HG03280 (cell line): ENCODE measurements around the gene C2CD2L.
A peak's percentile ranks its signal among the peaks of the same experiment; 100 is the strongest.
"Not testable (repeated sequence)": the region's sequence is repeated elsewhere in the genome, so short reads cannot be mapped to it uniquely, and the experiment has no call there.

ENCODE experiments used
- ATAC-seq: cut with Tn5 transposase; IDR thresholded peaks from one replicate; pipeline ENCODE4 v1.9.1; 2021; ENCODE audit warnings: mild to moderate bottlenecking, moderate library complexity; ENCODE audit not compliant: unreplicated experiment

Gene C2CD2L

GRCh38 chr11:119092880-119093842 is 14.0 kb upstream of the C2CD2L start:
- no peak for ATAC-seq

DNA sequence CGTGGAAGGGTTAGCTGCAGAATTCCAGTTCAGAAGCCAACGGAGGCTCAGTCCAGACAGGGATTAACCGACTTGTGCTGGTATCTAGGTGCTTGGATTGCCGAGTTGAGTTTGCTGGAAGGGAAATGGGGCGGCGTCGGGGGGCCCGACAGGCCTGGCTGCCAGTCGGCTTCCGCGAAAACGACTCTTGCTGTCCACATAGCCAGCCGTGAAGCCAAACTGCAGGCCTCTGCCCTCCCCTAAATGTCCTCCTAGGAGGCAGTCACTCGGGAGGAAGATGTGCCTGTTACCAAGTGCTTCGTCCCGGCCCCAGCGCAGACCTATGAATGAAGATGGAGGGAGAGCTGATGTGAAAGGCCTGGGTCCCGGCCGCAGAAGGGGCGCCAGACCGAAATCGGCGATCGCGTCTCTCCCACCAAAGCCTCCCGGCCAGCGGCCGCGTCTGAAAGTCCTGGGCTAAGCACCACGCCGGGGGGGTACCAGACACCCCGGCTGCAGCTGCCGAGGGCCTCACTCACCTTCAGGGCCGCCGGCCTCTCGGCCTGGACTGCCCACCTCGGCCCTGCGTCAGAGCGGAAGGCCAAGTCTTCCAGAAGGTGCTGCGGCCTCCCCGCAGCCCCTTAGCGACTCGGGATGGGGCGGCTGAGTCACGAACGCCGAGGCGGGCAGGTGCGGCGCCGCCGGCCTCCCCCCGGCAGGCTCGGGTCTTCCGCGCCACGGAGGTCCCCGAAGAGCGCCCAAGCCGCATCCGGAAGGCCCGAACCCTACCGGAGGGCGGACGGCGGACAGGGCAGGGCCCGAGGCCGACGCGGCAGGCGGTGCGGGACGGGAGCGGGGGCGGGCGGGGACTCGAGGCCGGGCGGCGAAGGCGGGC is 13.0 kb upstream of the C2CD2L start:
- ATAC-seq = no peak

GRCh38 chr11:119094816-119095065 is 12.4 kb upstream of the C2CD2L start:
- peak; percentile 35 for ATAC-seq

DNA sequence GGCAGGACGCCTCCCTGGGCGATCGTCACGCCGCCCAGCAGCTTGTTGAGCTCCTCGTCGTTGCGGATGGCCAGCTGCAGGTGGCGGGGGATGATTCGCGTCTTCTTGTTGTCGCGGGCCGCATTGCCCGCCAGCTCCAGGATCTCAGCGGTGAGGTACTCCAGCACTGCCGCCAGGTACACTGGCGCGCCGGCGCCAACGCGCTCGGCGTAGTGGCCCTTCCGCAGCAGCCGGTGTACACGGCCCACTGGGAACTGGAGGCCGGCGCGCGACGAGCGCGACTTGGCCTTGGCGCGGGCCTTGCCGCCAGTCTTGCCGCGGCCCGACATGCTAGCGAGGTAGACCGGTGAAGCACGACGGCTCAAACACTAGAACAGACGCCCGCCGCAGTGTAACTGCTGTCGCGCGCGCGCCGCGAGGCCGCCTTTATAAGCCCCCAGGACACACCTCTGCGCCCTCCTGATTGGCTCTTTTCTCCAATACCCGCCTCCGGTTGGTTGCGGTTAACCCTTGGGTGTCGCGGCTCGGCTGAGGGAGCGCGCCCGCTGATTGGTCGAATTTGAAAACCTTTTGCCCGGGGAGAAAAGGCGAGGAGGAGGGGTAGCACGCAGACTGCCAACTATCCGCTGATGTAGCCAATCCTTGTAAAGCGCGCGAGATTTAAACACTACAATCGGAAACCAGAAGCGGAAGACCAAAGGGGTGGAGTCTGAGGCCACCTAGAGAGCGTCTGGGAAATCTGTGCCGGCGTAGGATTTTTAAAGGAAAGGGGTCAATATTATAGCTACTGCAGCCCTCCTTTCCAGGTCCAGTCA is 11.9 kb upstream of the C2CD2L start:
- peak; percentile 82 for ATAC-seq

DNA sequence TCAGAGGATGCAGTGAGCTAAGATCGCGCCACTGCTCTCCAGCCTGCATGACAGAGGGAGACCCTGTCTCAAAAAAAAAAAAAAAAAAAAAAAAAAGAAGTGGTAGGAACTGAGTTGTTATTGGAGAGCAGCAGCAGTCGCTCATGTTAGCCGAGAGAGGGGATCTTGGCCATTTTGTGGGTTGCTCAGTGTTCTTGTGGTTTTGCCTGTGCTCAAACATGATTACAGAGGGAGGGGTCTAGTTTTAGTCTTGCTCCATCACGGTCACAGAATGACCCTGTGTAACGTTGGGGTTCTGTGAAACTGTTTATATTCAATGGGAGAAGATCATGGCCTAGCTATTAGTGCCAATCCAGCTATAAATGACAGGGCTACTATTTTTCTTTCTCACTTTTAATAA is 7.4 kb upstream of the C2CD2L start:
- no peak for ATAC-seq

DNA sequence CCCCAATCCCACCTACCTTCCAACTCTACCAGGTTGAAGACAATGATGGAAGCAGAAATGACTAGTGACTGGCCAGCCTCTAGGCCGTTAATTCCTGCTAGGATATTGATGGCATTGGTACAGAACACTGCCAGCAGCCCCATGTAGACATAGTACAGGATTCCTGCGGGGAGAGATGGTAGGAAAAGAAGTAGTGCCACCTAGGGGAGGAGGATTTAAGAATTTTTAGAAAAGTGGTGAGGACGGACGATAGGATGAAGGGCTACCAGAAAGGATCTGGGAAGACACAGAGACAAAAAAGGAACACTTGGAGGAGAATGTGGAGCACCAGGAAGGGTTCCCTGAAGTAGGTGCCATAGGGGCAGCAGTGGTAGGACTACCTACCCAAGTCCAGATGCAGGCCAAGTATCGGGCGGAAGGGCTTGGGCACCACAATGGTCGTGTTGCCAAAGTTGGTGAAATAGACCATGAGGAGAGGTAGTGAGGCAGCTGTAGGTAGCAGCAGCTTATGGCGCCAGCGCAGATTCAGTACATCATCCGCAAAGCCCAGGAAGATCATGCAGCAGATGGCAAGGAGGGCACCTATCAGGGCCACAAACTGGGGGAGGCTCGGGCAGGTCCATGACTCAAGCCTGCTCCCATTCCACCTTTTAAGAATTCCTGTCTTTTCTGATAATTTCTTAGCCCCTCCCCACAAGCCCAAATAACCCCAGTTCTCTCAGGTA is 6.7 kb upstream of the C2CD2L start:
- no peak for ATAC-seq

DNA sequence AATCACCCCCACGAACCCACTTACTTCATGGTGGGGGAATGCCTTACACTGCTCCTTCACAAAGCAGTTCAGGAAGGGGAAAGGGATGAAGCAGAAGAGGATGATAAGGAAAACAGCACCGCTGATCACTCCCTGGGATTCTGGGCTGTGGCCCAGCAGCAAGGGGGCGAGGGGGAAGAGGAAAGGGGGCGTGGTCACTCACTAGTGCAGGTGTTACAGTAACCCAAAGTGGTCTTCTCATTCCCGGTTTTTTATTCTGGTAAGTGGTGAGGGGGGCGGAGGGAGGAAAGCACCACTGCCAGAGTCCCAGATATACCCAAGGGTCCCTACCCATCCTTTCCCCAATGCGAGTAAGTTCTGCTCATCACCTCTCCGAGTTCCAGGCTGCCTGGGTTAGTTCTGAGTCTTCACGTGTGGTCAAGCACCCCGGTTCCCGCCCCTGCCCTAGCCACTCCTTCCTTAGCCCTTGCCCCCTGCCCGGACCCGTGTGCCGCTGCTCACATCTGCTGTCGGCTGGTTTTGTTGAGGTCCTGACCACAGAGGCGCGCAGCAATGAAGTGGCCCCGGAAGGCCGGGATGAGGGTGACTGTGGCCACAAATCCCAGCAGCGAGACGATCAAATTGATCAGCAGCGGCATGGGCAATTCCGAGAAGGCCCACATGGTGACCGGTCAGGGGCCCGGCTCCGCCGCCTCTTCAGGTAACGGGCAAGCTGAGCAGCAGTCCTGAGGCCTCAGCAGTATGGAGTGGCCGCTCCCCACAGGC is 6.0 kb upstream of the C2CD2L start:
- peak; percentile 13 for ATAC-seq

- ATAC-seq = peak; percentile 78
Observed at GRCh38 chr11:119101759-119102423, 5.3 kb upstream of the C2CD2L start, which contains the start of gene DPAGT1. Gene DPAGT1 (minus strand): TSS chr11:119101853. CDS start chr11:119101655, 198 bp downstream.

DNA sequence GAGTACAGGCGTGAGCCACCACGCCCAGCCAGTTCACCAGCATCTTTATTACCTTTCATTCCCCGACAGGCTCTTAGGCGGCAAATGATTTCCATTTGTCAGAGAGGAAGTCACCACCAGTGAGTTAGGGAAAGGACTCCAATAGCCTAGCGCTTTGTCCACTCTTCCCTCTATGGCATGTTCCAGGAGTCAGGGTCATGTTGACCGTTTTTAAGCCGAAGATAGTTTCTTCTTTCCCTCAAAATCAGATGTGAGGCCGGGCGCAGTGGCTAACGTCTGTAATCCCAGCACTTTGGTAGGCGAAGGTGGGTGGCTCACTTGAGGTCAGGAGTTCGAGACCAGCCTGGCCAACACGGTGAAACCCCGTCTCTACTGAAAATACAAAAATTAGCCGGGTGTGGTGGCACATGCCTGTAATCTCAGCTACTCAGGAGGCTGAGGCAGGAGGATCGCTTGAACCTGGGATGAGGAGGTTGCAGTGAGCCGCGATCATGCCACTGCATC is 3.9 kb upstream of the C2CD2L start:
- not testable (repeated sequence) for ATAC-seq

GRCh38 chr11:119103793-119104192 is 3.4 kb upstream of the C2CD2L start:
- no peak for ATAC-seq

GRCh38 chr11:119107538-119108145 is 498 bp downstream of the C2CD2L start:
- peak; percentile 27 for ATAC-seq

DNA sequence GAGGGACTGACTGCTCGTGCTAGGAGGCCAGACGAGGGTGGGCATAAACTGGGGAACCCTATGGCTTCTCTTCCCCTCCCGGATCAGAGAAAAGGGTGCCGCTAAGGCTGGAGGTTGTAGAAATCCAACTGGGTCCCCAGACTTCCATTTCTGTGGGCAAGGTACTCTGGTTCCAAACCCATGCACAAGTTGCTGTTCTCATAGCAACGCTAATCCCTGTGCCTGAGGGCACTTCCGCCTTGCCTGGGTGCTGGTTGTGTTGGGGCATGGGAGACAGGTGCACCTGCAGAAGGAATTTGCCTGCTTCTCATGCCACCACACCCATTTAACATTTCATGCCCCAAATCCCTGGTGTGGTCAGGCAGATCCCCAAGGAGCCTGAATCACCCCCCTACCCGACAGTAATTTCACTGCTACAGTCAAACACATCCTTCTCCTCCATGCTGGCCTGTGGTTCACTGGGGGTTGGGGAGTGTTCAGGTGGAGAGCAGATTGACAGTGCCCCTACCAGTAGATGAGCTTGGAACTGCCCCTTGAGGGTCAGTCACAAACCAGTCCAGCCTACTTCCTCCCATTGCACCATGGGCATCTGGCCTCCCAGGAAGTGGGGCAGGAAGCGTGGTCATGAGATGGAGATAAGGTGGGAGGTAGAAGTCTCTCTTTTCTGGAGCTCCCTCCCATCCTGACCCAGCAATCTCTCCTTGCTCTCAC is 1.2 kb downstream of the C2CD2L start:
- ATAC-seq = no peak

GRCh38 chr11:119108857-119109221 is 1.7 kb downstream of the C2CD2L start:
- no peak for ATAC-seq

DNA sequence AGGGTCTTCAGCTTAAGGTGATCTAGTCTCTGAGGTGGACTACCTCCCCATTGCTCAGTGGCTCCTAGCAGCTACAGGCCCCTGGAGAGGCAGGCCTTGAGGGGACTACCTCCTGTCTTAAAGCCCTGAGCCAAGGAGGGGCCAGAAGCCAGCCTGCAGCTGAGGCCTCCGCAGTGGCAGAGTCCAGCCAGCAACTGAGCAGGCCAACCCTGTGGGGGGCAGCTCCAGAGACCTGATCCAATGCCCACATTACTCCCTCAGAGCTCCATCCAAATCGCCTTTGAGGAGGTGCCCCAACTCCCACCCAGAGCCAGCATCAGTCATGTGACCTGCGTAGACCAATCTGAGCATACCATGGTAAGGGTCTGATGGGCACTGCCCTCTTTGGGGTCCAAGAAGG is 2.7 kb downstream of the C2CD2L start:
- no peak for ATAC-seq

DNA sequence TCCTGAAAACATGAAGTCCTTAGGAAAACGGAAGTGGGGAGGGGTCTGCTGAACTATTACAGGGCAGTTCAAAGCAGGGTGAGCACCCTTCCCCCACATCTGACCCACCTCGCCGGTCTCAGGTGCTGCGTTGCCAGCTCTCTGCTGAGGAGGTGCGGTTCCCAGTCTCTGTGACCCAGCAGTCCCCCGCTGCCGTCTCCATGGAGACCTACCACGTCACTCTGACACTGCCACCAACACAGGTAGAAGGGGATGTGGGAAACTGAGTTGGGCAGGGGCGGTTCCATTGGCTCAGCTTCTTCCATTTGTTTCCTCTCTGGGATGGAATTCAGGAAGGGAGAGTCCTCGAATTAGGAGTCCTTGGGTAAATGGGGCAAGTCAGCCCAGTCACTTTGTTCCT is 3.3 kb downstream of the C2CD2L start:
- ATAC-seq = no peak

DNA sequence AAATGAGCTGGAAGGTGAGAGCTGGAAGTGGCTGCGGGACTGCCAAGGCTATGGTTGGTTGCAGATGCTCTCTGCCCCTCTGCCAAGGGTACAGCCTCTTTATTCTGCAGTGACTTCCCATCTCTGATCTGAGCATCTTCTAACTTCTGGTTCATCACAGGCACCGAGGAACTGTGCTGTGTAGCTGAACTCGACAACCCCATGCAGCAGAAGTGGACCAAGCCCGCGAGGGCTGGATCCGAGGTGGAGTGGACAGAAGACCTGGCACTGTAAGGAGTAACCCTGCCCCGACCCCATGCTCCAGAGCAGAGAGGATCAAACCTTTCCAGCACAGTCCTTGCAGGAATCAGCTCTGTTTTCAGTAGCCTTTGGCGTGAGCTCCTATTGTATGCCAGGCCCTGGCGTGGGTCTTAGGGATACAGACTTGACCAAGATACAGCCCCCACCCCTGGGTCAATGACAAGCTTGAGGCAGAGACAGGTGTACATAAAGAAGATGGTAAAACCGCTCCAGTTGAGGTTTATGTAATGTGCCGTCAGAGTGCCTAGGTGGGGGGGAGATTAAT is 4.3 kb downstream of the C2CD2L start:
- ATAC-seq = no peak

DNA sequence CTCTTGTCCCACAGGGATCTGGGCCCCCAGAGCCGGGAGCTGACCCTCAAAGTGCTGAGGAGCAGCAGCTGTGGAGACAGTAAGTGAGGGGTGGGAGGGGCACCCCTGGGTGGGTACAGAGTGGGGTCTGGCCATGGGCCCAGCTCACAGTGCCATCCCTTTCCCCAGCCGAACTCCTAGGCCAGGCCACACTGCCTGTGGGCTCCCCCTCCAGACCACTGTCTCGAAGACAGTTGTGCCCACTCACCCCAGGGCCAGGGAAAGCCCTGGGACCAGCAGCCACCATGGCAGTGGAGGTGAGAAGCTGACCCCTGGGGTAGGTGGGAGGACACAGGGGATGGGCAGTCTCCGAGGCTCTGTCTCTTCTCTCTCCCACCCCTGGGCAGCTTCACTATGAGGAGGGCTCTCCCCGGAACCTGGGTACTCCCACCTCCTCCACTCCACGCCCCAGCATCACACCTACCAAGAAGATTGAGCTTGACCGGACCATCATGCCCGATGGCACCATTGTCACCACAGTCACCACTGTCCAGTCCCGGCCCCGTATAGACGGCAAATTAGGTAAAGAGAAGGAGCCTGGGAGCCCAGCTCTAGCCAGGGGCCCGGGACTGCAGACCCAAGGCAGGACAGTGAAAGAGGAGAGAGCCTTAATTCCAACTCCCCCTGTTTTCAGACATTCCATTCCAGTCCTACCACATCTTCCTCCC is 5.3 kb downstream of the C2CD2L start:
- ATAC-seq = no peak
